BLaER1 treated with 17β-estradiol and CSF1 and Interleukin-3, amounts not matched to agents 10 nM and 100 nM (cell line): ENCODE measurements around the gene DISC1.

ENCODE experiments used
- H3K27ac ChIP-seq, 11 experiments: shearing (Covaris generic); formaldehyde crosslinking; 2 replicates each; pipeline ENCODE4 v1.8.1; 2022
- H3K27me3 ChIP-seq, 11 experiments: shearing (Covaris generic); formaldehyde crosslinking; 2 replicates each; pipeline ENCODE4 v1.8.1; 2022
- H3K36me3 ChIP-seq, 11 experiments: shearing (Covaris generic); formaldehyde crosslinking; 2 replicates each; pipeline ENCODE4 v1.8.1; 2022
- H3K4me1 ChIP-seq, 10 experiments: shearing (Covaris generic); formaldehyde crosslinking; 2 replicates each; pipeline ENCODE4 v1.8.1; 2022
- H3K4me2 ChIP-seq, 11 experiments: shearing (Covaris generic); formaldehyde crosslinking; 2 replicates each; pipeline ENCODE4 v1.8.1; 2022
- H3K4me3 ChIP-seq, 10 experiments: shearing (Covaris generic); formaldehyde crosslinking; 2 replicates each; pipeline ENCODE4 v1.8.1; 2022
- H3K9ac ChIP-seq, 11 experiments: shearing (Covaris generic); formaldehyde crosslinking; 2 replicates each; pipeline ENCODE4 v1.8.1; 2022
- H3K9me3 ChIP-seq, 11 experiments: shearing (Covaris generic); formaldehyde crosslinking; replicated peaks in 1 of 11; 2 replicates each; pipeline ENCODE4 v1.8.1; 2022
- H4K20me1 ChIP-seq, 11 experiments: shearing (Covaris generic); formaldehyde crosslinking; 2 replicates each; pipeline ENCODE4 v1.8.1; 2022
- Cebpa-rat ChIP-seq, 11 experiments: shearing (Covaris generic); IDR thresholded peaks; 2 replicates each; pipeline ENCODE4 v1.8.1; 2022

Gene DISC1

DNA sequence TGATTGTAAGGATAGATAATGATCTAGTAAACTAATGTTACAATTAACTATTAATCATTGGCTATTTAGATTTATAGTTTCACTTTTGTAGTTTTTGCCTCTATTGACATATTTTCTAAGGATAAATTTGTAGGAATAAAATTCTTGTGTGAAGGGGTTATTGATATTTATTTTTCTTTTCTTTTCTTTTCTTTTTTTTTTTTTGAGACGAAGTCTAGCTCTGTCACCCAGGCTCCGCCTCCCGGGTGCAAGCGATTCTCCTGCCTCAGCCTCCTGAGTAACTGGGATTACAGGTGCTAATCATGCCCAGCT is 24.0 kb upstream of the DISC1 start:
- peaks cover 0 to 4% (median under 1%) of the 10 kb centered on the region in 11 experiments; a peak in 6 of 22 replicates for H3K9me3 ChIP-seq
- TF ChIP-seq Cebpa-rat (IDR thresholded peaks at IDR 0.05) = no peak
- H3K27ac ChIP-seq = no peak overlapping the region
- H3K4me1 ChIP-seq = peaks cover 16 to 33% (median 27%) of the 10 kb centered on the region in 10 experiments
- H4K20me1 ChIP-seq = no peaks in the 10 kb centered on the region
- no peaks in the 10 kb centered on the region for H3K36me3 ChIP-seq
- H3K4me2 ChIP-seq = no peak overlapping the region
- H3K27me3 ChIP-seq = no peaks in the 10 kb centered on the region
- H3K9ac ChIP-seq = no peak overlapping the region
- no peak overlapping the region for H3K4me3 ChIP-seq

DNA sequence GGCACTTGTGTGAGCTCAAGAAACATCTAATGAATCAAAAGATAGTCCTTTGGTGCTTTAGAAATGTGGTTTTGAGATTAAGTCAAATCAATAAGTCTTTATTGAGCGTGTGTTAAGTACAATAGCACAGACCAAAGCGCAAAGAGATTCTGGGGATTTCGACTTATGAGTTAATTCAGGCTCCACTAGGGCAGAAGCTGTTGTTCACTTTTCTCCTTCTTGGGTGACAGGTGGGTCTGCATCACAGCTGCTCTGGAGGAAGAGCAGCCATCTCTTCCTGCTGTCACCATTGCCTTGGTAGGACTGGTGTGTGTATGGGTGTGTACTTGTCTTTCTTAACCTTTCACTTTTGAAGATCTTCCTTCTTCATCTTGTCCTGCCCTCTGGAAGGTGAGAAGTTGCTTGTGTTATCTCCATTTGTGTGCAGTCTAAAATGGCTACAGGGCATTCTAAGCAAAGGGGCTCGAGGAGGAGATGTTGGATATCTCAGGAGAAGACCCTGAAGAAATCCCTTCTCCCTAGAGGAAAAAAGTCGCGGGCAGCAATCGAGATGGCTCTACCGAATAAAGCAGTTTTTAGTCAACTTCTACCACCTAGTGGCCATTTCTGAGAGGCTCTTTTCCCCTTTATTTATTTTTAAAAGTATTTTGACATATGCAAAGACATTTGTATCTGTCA is 22.9 kb upstream of the DISC1 start:
- Histone ChIP-seq H3K36me3 (0 out of 22 replicates have a peak, but pooled peaks cover 0 to 4% (median 0%) of the 10 kb centered on the region in 11 experiments), H4K20me1 (no peaks in the 10 kb centered on the region), H3K27me3 (no peaks in the 10 kb centered on the region), H3K27ac (peak overlapping the region in 7 of 11 experiments; percentile 1 to 55 (median 14); a peak in 8 of 22 replicates), H3K4me3 (peak overlapping the region; percentile 37 to 67 (median 50); a peak in 17 of 20 replicates), H3K4me2 (peak overlapping the region; percentile 52 to 76 (median 67)), H3K9me3 (peaks cover 3 to 15% (median 12%) of the 10 kb centered on the region in 11 experiments; a peak in 21 of 22 replicates), H3K4me1 (peaks cover 16 to 35% (median 27%) of the 10 kb centered on the region in 10 experiments), H3K9ac (peak overlapping the region; percentile 24 to 68 (median 49); a peak in 18 of 22 replicates)
- TF ChIP-seq Cebpa-rat (IDR thresholded peaks at IDR 0.05) = no peak

DNA sequence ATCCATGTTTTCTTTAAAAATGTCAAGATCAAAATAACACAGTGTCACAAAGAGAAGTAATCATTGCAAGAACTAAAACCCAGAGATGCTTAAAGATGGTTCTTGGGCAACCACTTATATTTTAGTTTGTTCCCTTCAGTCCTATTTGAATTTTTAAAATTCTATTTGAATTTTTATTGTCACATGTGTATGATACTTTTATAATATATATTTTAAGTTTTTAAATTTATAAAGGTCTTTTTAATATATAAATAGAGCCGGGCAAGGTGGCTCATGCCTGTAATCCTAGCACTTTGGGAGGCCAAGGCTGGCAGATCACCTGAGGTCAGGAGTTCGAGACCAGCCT is 22.3 kb upstream of the DISC1 start:
- peak overlapping the region in 1 of 11 experiments; percentile 38; a peak in 2 of 22 replicates for H3K9ac ChIP-seq
- no peak overlapping the region for H3K27ac ChIP-seq
- H3K9me3 ChIP-seq = peaks cover 6 to 20% (median 17%) of the 10 kb centered on the region in 11 experiments; a peak in 21 of 22 replicates
- H3K36me3 ChIP-seq = 0 out of 22 replicates have a peak, but pooled peaks cover 0 to 5% (median 0%) of the 10 kb centered on the region in 11 experiments
- H3K4me1 ChIP-seq = peaks cover 16 to 35% (median 27%) of the 10 kb centered on the region in 10 experiments
- peak overlapping the region in 4 of 11 experiments; percentile 67 to 76 (median 71); a peak in 6 of 22 replicates for H3K4me2 ChIP-seq
- peak overlapping the region in 2 of 10 experiments; percentile 42 to 50; a peak in 4 of 20 replicates for H3K4me3 ChIP-seq
- no peaks in the 10 kb centered on the region for H4K20me1 ChIP-seq
- no peaks in the 10 kb centered on the region for H3K27me3 ChIP-seq
- no peak for TF ChIP-seq Cebpa-rat (IDR thresholded peaks at IDR 0.05)

DNA sequence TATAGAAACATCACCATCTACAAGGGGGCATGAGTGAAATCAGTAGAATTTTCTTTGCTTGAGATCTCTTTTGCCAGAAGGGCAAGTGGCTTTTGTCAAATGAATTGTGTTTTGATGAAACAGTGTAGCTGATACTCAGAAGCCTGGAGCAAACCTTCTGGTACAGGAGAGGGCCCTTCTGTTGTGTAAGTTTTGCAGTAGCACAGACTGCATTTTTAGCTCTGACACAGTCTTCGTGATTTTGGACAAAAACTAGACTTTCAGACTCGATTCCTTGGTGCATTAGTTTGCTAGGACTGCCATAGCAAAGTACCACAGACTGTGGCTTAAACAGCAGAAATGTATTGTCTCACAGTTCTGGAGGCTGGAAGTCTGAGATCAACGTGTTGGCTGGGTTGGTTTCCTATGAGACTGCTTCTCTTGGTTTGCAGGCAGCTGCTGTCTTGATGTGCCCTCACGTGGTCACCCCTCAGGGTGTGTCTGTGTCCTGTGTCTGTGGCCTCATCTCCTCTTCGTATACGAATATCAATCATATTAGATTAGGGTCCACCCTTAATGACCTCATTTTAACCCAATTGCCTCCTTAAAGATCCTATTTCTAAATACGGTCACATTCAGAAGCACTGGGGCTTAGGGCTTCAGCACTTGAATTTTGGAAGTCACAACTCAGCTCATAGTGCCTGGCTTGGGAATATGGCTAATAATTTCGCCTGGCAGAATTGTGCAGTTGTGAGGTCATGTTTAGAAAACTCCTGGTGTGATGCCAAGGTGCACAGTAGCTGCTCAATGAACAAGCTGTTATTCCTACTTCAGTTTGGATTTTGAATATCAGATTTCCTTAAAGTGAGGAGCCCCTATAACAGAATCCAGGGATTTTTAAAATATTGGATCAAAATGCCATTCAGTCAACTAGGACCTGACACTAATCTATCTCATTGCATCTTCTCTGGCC is 21.2 kb upstream of the DISC1 start:
- H3K36me3 ChIP-seq = 0 out of 22 replicates have a peak, but pooled peaks cover 0 to 5% (median 0%) of the 10 kb centered on the region in 11 experiments
- TF ChIP-seq Cebpa-rat (IDR thresholded peaks at IDR 0.05) = no peak
- H3K27ac ChIP-seq = peak overlapping the region in 3 of 11 experiments; percentile 6 to 19 (median 6); a peak in 3 of 22 replicates
- H3K27me3 ChIP-seq = no peaks in the 10 kb centered on the region
- no peak overlapping the region for H3K4me3 ChIP-seq
- peak overlapping the region in 7 of 11 experiments; percentile 8 to 45 (median 30); a peak in 7 of 22 replicates for H3K9ac ChIP-seq
- H3K4me1 ChIP-seq = peaks cover 18 to 38% (median 30%) of the 10 kb centered on the region in 10 experiments
- no peaks in the 10 kb centered on the region for H4K20me1 ChIP-seq
- peaks cover 6 to 32% (median 17%) of the 10 kb centered on the region in 11 experiments; a peak in 21 of 22 replicates for H3K9me3 ChIP-seq
- H3K4me2 ChIP-seq = peak overlapping the region; percentile 14 to 47 (median 38); a peak in 20 of 22 replicates

DNA sequence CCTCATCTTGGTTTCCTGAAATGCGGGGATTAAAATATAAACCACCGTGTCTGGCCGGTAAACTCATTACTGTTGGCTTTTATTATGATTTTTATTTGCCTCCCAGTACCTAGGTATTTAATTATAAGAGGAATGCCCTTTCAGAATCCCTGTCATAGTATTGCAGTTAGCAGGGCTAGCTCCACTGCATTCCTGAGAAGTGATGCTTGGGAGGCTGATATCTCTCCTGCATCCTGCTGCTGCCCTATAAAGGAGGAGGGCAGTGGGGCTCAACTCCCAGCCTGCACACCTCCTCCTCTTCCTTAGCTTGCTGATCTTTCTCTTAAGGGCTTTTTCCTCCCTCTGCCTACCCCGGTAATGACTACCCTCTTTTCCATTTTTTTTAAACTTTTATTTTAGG is 19.9 kb upstream of the DISC1 start:
- H3K4me1 ChIP-seq = peaks cover 30 to 49% (median 42%) of the 10 kb centered on the region in 10 experiments
- no peaks in the 10 kb centered on the region for H4K20me1 ChIP-seq
- H3K27me3 ChIP-seq = no peaks in the 10 kb centered on the region
- H3K9ac ChIP-seq = no peak overlapping the region
- peaks cover 6 to 36% (median 17%) of the 10 kb centered on the region in 11 experiments; a peak in 21 of 22 replicates for H3K9me3 ChIP-seq
- H3K4me3 ChIP-seq = no peak overlapping the region
- no peak overlapping the region for H3K27ac ChIP-seq
- H3K36me3 ChIP-seq = 0 out of 22 replicates have a peak, but pooled peaks cover 0 to 5% (median 0%) of the 10 kb centered on the region in 11 experiments
- TF ChIP-seq Cebpa-rat (IDR thresholded peaks at IDR 0.05) = no peak
- H3K4me2 ChIP-seq = no peak overlapping the region

DNA sequence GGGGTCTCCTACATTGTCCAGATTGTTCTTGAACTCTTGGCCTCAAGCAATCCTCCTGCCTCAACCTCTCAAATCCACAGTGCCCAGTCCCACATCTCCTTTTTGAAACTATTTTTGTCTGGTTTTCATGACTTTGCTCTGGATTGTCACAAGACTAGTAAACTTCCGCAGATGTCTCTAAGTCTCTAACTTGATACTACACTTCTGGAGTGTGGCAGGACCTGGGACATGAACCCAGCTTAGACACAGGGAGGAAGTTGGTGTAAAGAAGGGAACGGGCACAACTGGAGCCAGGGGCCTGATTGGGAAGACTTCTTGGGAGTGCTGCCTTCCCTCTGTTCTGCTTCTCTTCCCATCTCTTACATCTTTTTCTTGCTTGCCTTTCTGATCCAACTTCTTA is 16.2 kb upstream of the DISC1 start:
- no peaks in the 10 kb centered on the region for H4K20me1 ChIP-seq
- peak overlapping the region in 9 of 11 experiments; percentile 81 to 92 (median 89); a peak in 16 of 22 replicates for H3K27ac ChIP-seq
- H3K4me2 ChIP-seq = peak overlapping the region; percentile 79 to 96 (median 90); a peak in 20 of 22 replicates
- H3K9me3 ChIP-seq = peaks cover 14 to 46% (median 28%) of the 10 kb centered on the region in 11 experiments
- H3K4me1 ChIP-seq = peaks cover 55 to 73% (median 66%) of the 10 kb centered on the region in 10 experiments
- H3K9ac ChIP-seq = no peak overlapping the region
- H3K4me3 ChIP-seq = no peak overlapping the region
- TF ChIP-seq Cebpa-rat (IDR thresholded peaks at IDR 0.05) = no peak
- no peaks in the 10 kb centered on the region for H3K27me3 ChIP-seq
- H3K36me3 ChIP-seq = 0 out of 22 replicates have a peak, but pooled peaks cover 0 to 5% (median 0%) of the 10 kb centered on the region in 11 experiments

DNA sequence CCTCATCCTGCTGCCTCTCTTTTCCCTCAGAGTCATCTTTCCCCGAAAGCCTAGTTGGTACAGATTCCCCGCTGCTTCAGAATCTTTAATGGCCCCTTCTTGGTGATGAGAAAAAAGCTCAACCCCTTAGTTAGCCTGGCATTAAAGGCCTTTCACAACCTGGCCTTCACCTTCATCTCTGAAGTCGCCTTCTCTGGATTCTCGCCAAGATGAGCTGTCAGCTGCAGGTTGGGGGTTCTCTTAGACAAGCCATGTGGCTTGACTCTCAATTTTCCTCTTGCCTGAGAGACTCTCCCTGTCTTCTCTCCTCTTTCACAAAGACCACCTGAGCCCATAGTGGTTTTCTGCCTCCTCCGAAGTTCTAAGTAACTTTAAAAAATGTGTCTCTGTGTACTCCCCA is 15.5 kb upstream of the DISC1 start:
- no peaks in the 10 kb centered on the region for H4K20me1 ChIP-seq
- peak overlapping the region in 9 of 11 experiments; percentile 81 to 92 (median 89); a peak in 19 of 22 replicates for H3K27ac ChIP-seq
- H3K9ac ChIP-seq = peak overlapping the region in 2 of 11 experiments; percentile 4 to 68; a peak in 2 of 22 replicates
- H3K4me2 ChIP-seq = peak overlapping the region; percentile 79 to 96 (median 90)
- H3K27me3 ChIP-seq = no peaks in the 10 kb centered on the region
- H3K4me1 ChIP-seq = peaks cover 50 to 73% (median 64%) of the 10 kb centered on the region in 10 experiments
- TF ChIP-seq Cebpa-rat (IDR thresholded peaks at IDR 0.05) = no peak
- H3K4me3 ChIP-seq = no peak overlapping the region
- 0 out of 22 replicates have a peak, but pooled peaks cover 0 to 5% (median 0%) of the 10 kb centered on the region in 11 experiments for H3K36me3 ChIP-seq
- peaks cover 18 to 51% (median 30%) of the 10 kb centered on the region in 11 experiments for H3K9me3 ChIP-seq

DNA sequence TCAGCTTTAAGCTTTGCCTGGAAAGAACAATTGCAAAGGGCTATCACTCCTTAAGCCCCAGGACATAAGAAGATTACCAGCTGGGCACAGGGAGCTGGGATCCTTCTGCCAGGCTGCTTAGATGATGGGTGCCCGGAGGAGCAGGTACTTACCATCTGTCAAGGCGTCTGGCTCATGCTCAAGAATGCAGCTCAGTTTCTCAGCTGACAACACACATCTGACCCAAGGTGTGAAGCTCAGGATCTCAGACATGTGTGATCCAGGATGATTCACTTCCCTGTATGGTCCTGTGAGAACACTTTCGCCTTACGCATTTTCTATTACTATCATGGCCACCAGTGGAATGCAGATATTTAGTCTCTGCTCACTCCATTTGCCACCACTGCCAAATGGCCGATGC is 14.7 kb upstream of the DISC1 start:
- Histone ChIP-seq H3K9ac (peak overlapping the region in 10 of 11 experiments; percentile 55 to 77 (median 72); a peak in 13 of 22 replicates), H3K4me1 (peaks cover 50 to 75% (median 63%) of the 10 kb centered on the region in 10 experiments), H3K27me3 (no peaks in the 10 kb centered on the region), H4K20me1 (no peaks in the 10 kb centered on the region), H3K36me3 (0 out of 22 replicates have a peak, but pooled peaks cover 0 to 5% (median 0%) of the 10 kb centered on the region in 11 experiments), H3K4me2 (peak overlapping the region; percentile 79 to 96 (median 90)), H3K9me3 (peaks cover 18 to 58% (median 33%) of the 10 kb centered on the region in 11 experiments), H3K4me3 (peak overlapping the region in 4 of 10 experiments; percentile 24 to 52 (median 42); a peak in 4 of 20 replicates), H3K27ac (peak overlapping the region; percentile 51 to 92 (median 89); a peak in 20 of 22 replicates)
- no peak for TF ChIP-seq Cebpa-rat (IDR thresholded peaks at IDR 0.05)
